ENCODE measurements around the gene SLC6A8.
A peak's percentile ranks its signal among the peaks of the same experiment; 100 is the strongest.

Gene SLC6A8

DNA sequence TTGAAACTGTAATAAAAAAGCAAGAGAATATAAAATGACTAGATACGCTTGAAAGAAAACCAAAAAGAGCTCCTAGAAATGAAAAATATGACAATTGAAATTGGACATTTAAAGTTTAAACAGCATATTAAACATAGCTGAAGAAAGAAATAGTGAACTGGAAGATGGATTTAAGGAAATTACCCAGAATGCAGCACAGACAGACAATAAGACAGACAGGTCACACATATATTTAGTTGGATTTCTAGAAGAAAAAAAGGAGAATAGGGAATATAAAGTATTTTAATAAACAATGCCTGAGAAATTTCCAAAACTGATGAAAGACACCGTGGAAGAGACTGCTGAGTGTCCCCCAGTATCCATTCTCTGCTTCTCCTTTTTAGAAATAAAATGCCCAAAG, 34.2 kb upstream of the SLC6A8 start:
- Histone ChIP-seq H3K4me3 (ENCODE audit: low read depth, low read length) (no peak overlapping the region), H3K36me3 (replicated peaks) (no peaks in the 10 kb centered on the region), H3K27me3 (replicated peaks) (peaks cover under 1% of the 10 kb centered on the region), H3K27ac (no peak overlapping the region)
- in situ Hi-C loops (cut with HindIII; ENCODE audit: low pct_ligation_motif_present, low sequenced_read_pairs): no loop called here
- DNase-seq: no peak
- TF ChIP-seq, protein P1, sequence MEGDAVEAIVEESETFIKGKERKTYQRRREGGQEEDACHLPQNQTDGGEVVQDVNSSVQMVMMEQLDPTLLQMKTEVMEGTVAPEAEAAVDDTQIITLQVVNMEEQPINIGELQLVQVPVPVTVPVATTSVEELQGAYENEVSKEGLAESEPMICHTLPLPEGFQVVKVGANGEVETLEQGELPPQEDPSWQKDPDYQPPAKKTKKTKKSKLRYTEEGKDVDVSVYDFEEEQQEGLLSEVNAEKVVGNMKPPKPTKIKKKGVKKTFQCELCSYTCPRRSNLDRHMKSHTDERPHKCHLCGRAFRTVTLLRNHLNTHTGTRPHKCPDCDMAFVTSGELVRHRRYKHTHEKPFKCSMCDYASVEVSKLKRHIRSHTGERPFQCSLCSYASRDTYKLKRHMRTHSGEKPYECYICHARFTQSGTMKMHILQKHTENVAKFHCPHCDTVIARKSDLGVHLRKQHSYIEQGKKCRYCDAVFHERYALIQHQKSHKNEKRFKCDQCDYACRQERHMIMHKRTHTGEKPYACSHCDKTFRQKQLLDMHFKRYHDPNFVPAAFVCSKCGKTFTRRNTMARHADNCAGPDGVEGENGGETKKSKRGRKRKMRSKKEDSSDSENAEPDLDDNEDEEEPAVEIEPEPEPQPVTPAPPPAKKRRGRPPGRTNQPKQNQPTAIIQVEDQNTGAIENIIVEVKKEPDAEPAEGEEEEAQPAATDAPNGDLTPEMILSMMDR (IDR thresholded peaks at IDR 0.05; ENCODE audit: low read depth, low read length, missing control alignments): no peak

DNA sequence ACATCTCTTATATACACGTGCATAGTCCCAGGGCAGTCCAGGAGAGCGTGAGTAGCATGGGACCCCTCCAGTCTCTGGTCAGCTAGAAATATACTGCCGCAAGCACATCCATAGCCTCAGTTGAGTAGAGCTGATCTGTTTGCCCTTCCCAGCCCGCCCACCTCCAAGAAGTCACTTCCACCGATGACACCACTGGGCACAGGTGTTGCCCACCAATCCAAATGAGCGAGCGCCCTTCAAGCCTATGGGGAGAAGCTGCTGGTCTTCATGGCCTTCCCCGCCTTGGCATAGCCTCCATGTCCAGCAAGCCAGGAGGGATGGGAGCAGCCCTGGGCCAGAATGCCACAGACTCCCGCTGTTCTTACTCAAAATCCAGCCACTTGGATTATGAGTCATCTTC, 30.6 kb upstream of the SLC6A8 start:
- TF ChIP-seq, protein P1 (IDR thresholded peaks at IDR 0.05; ENCODE audit: low read depth, low read length, missing control alignments): no peak
- no peak overlapping the region for H3K4me3 ChIP-seq (ENCODE audit: low read depth, low read length)
- in situ Hi-C loops (cut with HindIII; ENCODE audit: low pct_ligation_motif_present, low sequenced_read_pairs): no loop called here
- H3K27ac ChIP-seq: no peak overlapping the region
- peaks cover 4% of the 10 kb centered on the region for H3K27me3 ChIP-seq (replicated peaks)
- H3K36me3 ChIP-seq (replicated peaks): no peaks in the 10 kb centered on the region
- no peak for DNase-seq

DNA sequence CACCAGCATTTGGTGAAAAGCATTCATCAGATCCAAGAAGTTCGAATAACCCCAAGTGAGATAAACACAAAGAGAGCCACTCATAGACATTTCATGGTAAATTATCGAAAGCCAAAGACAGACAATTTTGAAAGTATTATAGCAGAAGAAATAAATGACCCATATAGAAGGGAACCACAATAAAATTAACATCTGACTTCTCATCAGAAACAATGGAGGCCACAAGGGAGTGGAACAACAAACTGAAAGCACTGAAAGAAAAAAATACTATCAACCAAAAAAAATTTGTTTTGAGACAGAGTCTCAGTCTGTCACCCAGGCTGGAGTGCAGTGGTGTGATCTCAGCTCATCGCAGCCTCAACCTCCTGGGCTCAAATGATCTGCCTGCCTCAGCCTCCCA, 28.5 kb upstream of the SLC6A8 start:
- DNase-seq: no peak
- no peak overlapping the region for H3K27ac ChIP-seq
- TF ChIP-seq, protein P1 (IDR thresholded peaks at IDR 0.05; ENCODE audit: low read depth, low read length, missing control alignments): no peak
- no peak overlapping the region for H3K4me3 ChIP-seq (ENCODE audit: low read depth, low read length)
- H3K36me3 ChIP-seq (replicated peaks): no peaks in the 10 kb centered on the region
- peaks cover 4% of the 10 kb centered on the region for H3K27me3 ChIP-seq (replicated peaks)
- in situ Hi-C loops (cut with HindIII; ENCODE audit: low pct_ligation_motif_present, low sequenced_read_pairs): no loop called here

DNA sequence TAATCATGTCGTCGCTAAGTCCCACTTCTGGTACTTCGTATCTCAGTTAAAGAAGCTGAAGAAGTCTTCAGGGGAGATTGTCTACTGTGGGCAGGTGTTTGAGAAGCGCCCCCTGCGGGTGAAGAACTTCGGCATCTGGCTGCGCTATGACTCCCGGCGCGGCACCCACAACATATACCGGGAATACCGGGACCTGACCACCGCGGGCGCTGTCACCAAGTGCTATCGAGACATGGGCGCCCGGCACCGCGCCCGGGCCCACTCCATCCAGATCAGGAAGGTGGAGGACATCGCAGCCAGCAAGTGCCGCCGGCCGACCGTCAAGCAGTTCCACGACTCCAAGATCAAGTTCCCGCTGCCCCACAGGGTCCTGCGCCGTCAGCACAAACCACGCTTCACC, 25.5 kb upstream of the SLC6A8 start:
- in situ Hi-C loops (cut with HindIII; ENCODE audit: low pct_ligation_motif_present, low sequenced_read_pairs): no loop called here
- Histone ChIP-seq H3K4me3 (ENCODE audit: low read depth, low read length) (no peak overlapping the region), H3K27ac (no peak overlapping the region), H3K27me3 (replicated peaks) (peaks cover 4% of the 10 kb centered on the region), H3K36me3 (replicated peaks) (no peaks in the 10 kb centered on the region)
- DNase-seq: peak; percentile 12
- TF ChIP-seq, protein P1 (IDR thresholded peaks at IDR 0.05; ENCODE audit: low read depth, low read length, missing control alignments): peak; percentile 58

DNA sequence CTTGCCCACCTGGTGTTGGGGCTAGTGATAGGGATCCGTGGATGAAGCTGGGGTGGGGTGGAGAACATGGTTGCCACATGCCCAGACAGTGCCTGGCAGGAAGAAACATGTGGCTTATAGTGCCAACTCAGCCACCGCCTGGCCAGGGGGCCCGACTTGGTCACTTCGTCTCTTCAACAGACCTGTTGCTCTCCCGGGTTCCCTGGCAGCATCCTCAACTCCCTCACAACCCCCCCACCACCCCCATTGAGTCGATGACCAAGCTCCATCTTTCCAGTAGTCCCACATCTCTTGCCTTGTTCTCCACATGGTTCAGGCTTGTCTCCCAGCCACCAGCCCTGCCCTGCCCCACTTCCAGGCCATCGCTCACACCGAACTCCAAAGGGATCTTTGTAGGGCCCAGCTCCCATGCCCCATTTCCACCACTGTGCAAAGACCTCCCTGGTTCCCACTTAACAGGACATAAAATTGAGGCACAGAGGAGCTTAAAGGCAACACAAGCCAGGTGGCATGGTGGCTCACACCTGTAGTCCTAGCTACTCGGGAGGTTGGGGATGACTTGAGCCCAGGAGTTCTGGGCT, 21.9 kb upstream of the SLC6A8 start:
- in situ Hi-C loops (cut with HindIII; ENCODE audit: low pct_ligation_motif_present, low sequenced_read_pairs): no loop called here
- TF ChIP-seq, protein P1 (IDR thresholded peaks at IDR 0.05; ENCODE audit: low read depth, low read length, missing control alignments): no peak
- Histone ChIP-seq H3K27me3 (replicated peaks) (peaks cover 4% of the 10 kb centered on the region), H3K27ac (no peak overlapping the region), H3K36me3 (replicated peaks) (no peaks in the 10 kb centered on the region), H3K4me3 (ENCODE audit: low read depth, low read length) (no peak overlapping the region)
- no peak for DNase-seq
